Keratinocyte (primary cell): ENCODE measurements around the gene MAP7. TPM values are rescaled to one million over a fixed set of nuclear protein-coding genes. Genes with fewer than 3 reads are reported as not detected.
A peak's percentile ranks its signal among the peaks of the same experiment; 100 is the strongest.

ENCODE experiments used
- DNase-seq: peaks from one replicate; pipeline ENCODE4 v3.0.0-alpha.2; 2011; ENCODE audit warnings: low read depth, missing footprints, low spot score
- FAIRE-seq: peaks from 2 replicates; lab custom pipeline; 2011; peaks lifted over from hg19 to GRCh38; lab: Jason Lieb, UNC
- H2AFZ ChIP-seq: 2 replicates; pipeline ENCODE4 v1.6.0; 2012; ENCODE audit warnings: low read length, control low read depth, inconsistent platforms; ENCODE audit not compliant: control insufficient read depth
- H3K27ac ChIP-seq: 2 replicates; pipeline ENCODE4 v1.5.1; 2011; ENCODE audit warnings: low read length; ENCODE audit not compliant: control insufficient read depth, insufficient read depth
- H3K27me3 ChIP-seq: 3 replicates; pipeline ENCODE4 v1.6.0; 2011; ENCODE audit warnings: low read length; ENCODE audit not compliant: control insufficient read depth, insufficient read depth; ENCODE audit errors: extremely low read depth
- H3K36me3 ChIP-seq, 2 experiments: 2 replicates in 1 of 2; 3 replicates in 1 of 2; pipeline ENCODE4 v1.5.1; 2011; ENCODE audit warnings: low read length in 2 of 2, mild to moderate bottlenecking in 1 of 2; ENCODE audit not compliant: control insufficient read depth in 2 of 2, insufficient read depth in 2 of 2; ENCODE audit errors: extremely low read depth in 1 of 2
- H3K4me1 ChIP-seq: 3 replicates; pipeline ENCODE4 v1.5.1; 2011; ENCODE audit warnings: low read length; ENCODE audit not compliant: control insufficient read depth, insufficient read depth; ENCODE audit errors: extremely low read depth
- H3K4me2 ChIP-seq: 3 replicates; pipeline ENCODE4 v1.6.0; 2011; ENCODE audit warnings: low read depth, low read length; ENCODE audit not compliant: control insufficient read depth, insufficient read depth; ENCODE audit errors: extremely low read depth
- H3K4me3 ChIP-seq, 3 experiments: fragments of 200-600 bp in 1 of 3; sonication (generic) in 1 of 3; 2 replicates in 2 of 3; 3 replicates in 1 of 3; pipeline ENCODE4 v1.5.1; 2011 to 2016; ENCODE audit warnings: low read length in 3 of 3, mild to moderate bottlenecking in 3 of 3, control low read depth in 2 of 3, inconsistent platforms in 1 of 3, low read depth in 1 of 3, mixed read lengths in 1 of 3, mixed run types in 1 of 3, moderate library complexity in 1 of 3; ENCODE audit not compliant: control insufficient read depth in 2 of 3, insufficient read depth in 2 of 3; ENCODE audit errors: extremely low read depth in 1 of 3
- H3K79me2 ChIP-seq: 2 replicates; pipeline ENCODE4 v1.6.0; 2012; ENCODE audit warnings: low read length; ENCODE audit not compliant: control insufficient read depth, insufficient read depth
- H3K9ac ChIP-seq: 3 replicates; pipeline ENCODE4 v1.6.0; 2011; ENCODE audit warnings: low read length; ENCODE audit not compliant: control insufficient read depth, insufficient read depth; ENCODE audit errors: extremely low read depth
- H3K9me1 ChIP-seq: 3 replicates; pipeline ENCODE4 v1.6.0; 2011; ENCODE audit warnings: low read length; ENCODE audit not compliant: control insufficient read depth, insufficient read depth; ENCODE audit errors: extremely low read depth
- H3K9me3 ChIP-seq: 2 replicates; pipeline ENCODE4 v1.5.1; 2012; ENCODE audit warnings: low read depth, low read length; ENCODE audit not compliant: control insufficient read depth
- H4K20me1 ChIP-seq: 3 replicates; pipeline ENCODE4 v1.6.0; 2011; ENCODE audit warnings: low read length; ENCODE audit not compliant: control insufficient read depth, insufficient read depth; ENCODE audit errors: extremely low read depth
- CTCF ChIP-seq, 3 experiments: IDR thresholded peaks in 1 of 3; conservative IDR thresholded peaks in 1 of 3; optimal IDR thresholded peaks in 1 of 3; 2 replicates in 2 of 3; 3 replicates in 1 of 3; pipeline versions ENCODE3 to v1.5.1; 2011; ENCODE audit warnings: low read length in 3 of 3, mild to moderate bottlenecking in 3 of 3, moderate library complexity in 2 of 3, control low read depth in 1 of 3, inconsistent platforms in 1 of 3; ENCODE audit not compliant: insufficient read depth in 2 of 3; ENCODE audit errors: extremely low read depth in 1 of 3
- EZH2 ChIP-seq: IDR thresholded peaks from one replicate; pipeline ENCODE4 v1.6.1; 2012; ENCODE audit warnings: inconsistent platforms, mild to moderate bottlenecking, low read length, moderate library complexity
- dilution Hi-C: fragments of 300-500 bp; cut with MboI; formaldehyde crosslinking; loops from one replicate; pipeline ENCODE4 v1.7.0; 2020; ENCODE audit warnings: low sequenced_read_pairs; ENCODE audit not compliant: extremely low pct_ligation_motif_present
- polyA plus RNA-seq, 5 experiments: library from polyadenylated mRNA; depleted of rRNA in 3 of 5; stranded (reverse) in 3 of 5; stranded (forward) in 1 of 5; unstranded in 1 of 5; fragments of >200 nt; gene quantifications; 1 replicate in 1 of 5; 2 replicates in 3 of 5; 3 replicates in 1 of 5; pipeline versions ENCODE4 v1.2.1 to v1.2.3, GENCODE V29; 2011 to 2012; ENCODE audit warnings: missing spikeins in 2 of 5, low read depth in 1 of 5, low replicate concordance in 1 of 5

Gene MAP7
- polyA plus RNA-seq, 1 donor (not counting 4 experiments of a cell fraction or from before 2014, with no cell fraction given) = 11.8 TPM

- TF ChIP-seq CTCF (optimal IDR thresholded peaks at IDR 0.05 in 1 of 3, IDR thresholded peaks at IDR 0.05 in 1 of 3, conservative IDR thresholded peaks at IDR 0.05 in 1 of 3; ENCODE audit: extremely low read depth in 1 of 3, insufficient read depth in 2 of 3, low read length in 3 of 3) (no peak), EZH2 (no peak)
- no peak overlapping the region for H3K9ac ChIP-seq
- H4K20me1 ChIP-seq = no peaks in the 10 kb centered on the region
- H3K4me1 ChIP-seq = peaks cover 14% of the 10 kb centered on the region
- H3K27me3 ChIP-seq = no peaks in the 10 kb centered on the region
- H3K27ac ChIP-seq = no peak overlapping the region
- H2AFZ ChIP-seq = no peak overlapping the region
- no peak for DNase-seq
- H3K4me3 ChIP-seq = no peak overlapping the region
- no peak overlapping the region for H3K4me2 ChIP-seq
- H3K36me3 ChIP-seq = no peaks in the 10 kb centered on the region
- dilution Hi-C loops = no loop called here
- no peaks in the 10 kb centered on the region for H3K79me2 ChIP-seq
- FAIRE-seq = no peak
- H3K9me1 ChIP-seq = no peaks in the 10 kb centered on the region
- no peaks in the 10 kb centered on the region for H3K9me3 ChIP-seq
Observed at GRCh38 chr6:136598048-136598447, 47.8 kb upstream of the MAP7 start.

DNA sequence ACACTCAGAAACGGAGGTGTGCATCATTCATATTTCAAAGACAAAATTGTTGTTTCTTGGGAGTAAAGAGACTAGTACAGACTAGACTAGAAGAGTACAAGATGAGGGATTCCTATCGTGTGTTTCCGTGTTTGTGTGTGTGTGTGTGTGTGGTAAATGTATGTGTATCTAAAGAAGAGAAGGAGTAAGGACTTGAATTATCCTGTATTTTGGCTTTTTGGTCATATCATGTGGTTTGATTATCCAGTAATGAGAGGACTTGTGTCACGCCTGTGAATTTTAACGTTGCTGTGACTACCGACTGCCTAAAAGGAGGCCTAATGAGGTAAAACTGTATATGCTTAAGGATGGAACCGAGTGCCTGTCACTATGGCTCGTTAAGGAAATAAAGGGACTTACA lies 44.4 kb upstream of the MAP7 start:
- Histone ChIP-seq H3K9me1 (no peaks in the 10 kb centered on the region), H3K27ac (peak overlapping the region; percentile 73), H3K36me3 (no peaks in the 10 kb centered on the region), H3K9ac (no peak overlapping the region), H3K27me3 (no peaks in the 10 kb centered on the region), H3K4me1 (peaks cover 14% of the 10 kb centered on the region), H3K4me2 (peak overlapping the region; percentile 41), H3K9me3 (no peaks in the 10 kb centered on the region), H3K79me2 (no peaks in the 10 kb centered on the region), H4K20me1 (no peaks in the 10 kb centered on the region), H2AFZ (no peak overlapping the region), H3K4me3 (no peak overlapping the region)
- dilution Hi-C loops = no loop called here
- TF ChIP-seq EZH2 = no peak
- TF ChIP-seq CTCF (optimal IDR thresholded peaks at IDR 0.05 in 1 of 3, IDR thresholded peaks at IDR 0.05 in 1 of 3, conservative IDR thresholded peaks at IDR 0.05 in 1 of 3; ENCODE audit: extremely low read depth in 1 of 3, insufficient read depth in 2 of 3, low read length in 3 of 3) = no peak
- no peak for FAIRE-seq
- DNase-seq = no peak
